NCI-H82 treated with DMSO at 0.1 percent for 48 hours (cell line): ENCODE data around the gene BAZ2B.

Experiments used
- DNase-seq: peaks from one replicate; lab custom pipeline; 2025; ENCODE audit not compliant: unreplicated experiment; lab: John Stamatoyannopoulos, UW

BAZ2B gene

GRCh38 chr2:159270744-159271379 lies 345.5 kb downstream of the BAZ2B start:
- DNase-seq, result no peak
